RPMI8226 (cell line): ENCODE results near the gene PDE7B.
"Not testable (repeated sequence)": the region's sequence is repeated elsewhere in the genome, so short reads cannot be mapped to it uniquely, and the experiment has no call there.

Source experiments
- DNase-seq: peaks from one replicate; pipeline ENCODE4 v3.0.0-alpha.2; 2015

Gene PDE7B

DNA sequence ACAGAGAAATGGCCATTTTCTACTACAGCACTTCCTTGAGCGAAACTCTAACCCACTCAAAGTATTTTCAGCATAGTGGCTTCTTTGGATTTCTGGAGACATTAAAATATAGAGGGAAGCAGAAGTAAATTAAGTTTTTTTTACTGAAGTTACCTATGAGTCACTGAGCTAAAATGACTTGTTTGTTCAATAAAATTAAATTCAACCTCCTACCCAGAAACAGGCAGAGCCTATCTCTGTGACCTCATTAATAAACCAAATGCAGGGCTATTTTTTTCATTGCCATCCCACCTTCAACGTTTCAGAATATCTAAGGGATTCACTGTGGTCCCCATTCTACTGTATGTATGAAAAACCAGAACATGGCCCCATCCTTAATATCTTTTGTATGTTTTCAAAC, 265.6 kb downstream of the PDE7B start:
- DNase-seq, result no peak

- DNase-seq, result no peak
Observed at GRCh38 chr6:136118787-136119186, 267.3 kb downstream of the PDE7B start.

- DNase-seq, result no peak
Observed at GRCh38 chr6:136123468-136123867, 272.0 kb downstream of the PDE7B start.

GRCh38 chr6:136125585-136125984, 274.1 kb downstream of the PDE7B start:
- no peak for DNase-seq

- DNase-seq, result no peak
Observed at GRCh38 chr6:136127873-136128272, 276.4 kb downstream of the PDE7B start.

DNA sequence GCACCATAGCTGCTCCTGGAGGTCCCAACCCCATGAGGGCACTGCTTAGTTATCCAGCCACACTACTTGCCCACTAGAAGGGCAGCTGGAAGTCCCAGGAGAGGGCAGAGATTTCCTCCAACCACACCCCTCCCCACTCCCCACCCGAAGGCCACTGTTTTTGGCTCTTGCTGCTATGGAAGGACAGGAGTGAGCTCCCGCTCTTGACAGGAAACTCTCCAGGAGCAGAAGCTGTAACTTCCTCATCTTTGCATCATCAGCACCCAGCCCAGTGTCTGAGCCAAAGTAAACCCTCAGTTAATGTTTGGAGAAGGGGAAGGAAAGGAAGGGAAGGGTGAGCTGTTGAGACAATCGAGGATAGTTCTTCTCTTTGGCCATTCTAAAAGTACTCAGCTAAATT, 277.9 kb downstream of the PDE7B start:
- DNase-seq, result no peak

GRCh38 chr6:136134268-136134667, 282.8 kb downstream of the PDE7B start:
- no peak for DNase-seq

DNA sequence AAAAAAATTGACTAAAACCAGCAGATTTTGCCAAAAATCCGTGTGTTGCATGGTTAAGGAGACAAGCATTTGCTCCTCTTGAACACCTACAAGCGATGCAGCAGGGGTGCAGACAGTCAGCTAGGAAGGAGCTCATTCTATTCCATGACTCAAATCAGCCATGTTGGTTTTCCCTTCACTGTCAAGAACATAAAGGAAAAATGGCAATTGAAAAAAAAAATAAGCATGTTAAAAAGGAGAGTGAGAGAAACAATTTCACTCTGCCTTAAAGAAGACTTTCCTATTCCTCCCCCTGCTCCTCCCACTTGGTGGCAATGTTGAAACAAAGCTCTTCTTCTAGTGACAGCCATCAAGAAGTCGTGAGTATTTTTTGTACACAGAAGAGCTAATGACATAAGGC, 283.2 kb downstream of the PDE7B start:
- no peak for DNase-seq

DNA sequence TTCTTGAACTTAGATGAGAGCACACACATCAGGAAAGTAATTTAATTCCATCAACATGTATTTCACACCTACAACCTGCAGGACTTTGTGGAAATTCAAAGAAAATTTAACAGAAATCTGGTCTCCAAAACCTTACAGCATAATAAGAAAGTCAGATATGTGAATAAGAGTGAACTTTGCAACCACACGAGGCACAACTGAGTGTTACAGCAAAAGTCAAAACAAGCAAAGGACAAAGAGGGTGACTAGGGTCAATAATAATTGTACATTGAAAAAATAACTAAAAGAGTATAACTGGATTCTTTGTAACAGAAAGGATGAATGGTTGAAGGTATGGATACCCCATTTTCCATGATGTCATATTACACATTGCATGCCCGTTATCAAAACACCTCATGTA, 284.8 kb downstream of the PDE7B start:
- no peak for DNase-seq

- DNase-seq, result no peak
Observed at GRCh38 chr6:136137008-136137692, 285.6 kb downstream of the PDE7B start.

- DNase-seq, result no peak
Observed at GRCh38 chr6:136137739-136138402, 286.4 kb downstream of the PDE7B start.

GRCh38 chr6:136139111-136139510, 287.6 kb downstream of the PDE7B start:
- not testable (repeated sequence) for DNase-seq

DNA sequence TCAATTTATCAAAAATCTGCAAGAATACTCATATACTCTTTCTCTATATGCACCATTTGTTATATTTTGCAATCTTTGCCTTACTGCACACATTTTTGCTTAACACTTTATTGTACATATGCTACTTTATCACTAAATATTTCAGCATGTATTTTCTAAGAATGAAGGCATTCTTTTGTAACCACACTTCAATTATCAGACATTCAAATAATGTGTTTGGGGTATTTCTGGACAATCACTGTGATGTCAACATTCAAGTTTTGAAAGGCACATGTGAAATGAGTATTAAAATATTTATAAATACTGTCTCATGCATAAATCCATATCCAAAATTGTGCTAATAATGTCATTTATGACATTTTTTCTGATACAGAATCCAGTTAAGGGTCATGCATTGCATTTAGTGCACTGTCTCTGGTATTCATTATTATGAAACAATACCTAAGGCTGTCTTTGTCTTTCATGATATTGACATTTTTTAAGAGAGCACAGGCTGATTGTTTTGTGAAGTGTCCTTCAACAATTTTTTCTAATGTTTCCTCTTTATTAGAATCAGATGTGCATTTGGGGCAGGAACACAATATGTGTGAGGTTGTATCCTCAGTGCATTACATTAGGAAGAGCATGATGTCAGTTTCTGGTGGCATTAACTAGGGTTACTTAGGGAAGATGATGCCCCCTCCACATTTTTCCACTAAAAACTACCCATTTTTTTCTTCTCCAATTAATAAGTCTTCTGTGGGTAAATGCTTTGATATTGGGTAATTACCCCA, 292.9 kb downstream of the PDE7B start:
- DNase-seq, result no peak

DNA sequence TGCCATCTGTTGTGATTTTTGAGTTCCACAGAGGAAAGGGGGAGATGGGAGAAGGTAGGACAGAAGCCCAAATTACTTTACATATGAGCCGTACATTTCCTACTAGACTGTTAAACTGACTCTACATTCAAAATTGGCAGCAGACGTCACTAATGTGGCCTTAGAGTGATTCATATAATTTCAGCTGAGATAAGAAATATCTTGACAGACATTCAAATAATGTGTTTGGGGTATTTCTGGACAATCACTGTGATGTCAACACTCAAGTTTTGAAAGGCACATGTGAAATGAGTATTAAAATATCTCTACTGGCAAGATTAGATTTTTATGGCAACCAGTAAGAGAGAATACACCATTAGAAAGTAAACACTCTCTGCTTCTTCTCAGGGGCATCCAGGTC, 294.6 kb downstream of the PDE7B start:
- no peak for DNase-seq

DNA sequence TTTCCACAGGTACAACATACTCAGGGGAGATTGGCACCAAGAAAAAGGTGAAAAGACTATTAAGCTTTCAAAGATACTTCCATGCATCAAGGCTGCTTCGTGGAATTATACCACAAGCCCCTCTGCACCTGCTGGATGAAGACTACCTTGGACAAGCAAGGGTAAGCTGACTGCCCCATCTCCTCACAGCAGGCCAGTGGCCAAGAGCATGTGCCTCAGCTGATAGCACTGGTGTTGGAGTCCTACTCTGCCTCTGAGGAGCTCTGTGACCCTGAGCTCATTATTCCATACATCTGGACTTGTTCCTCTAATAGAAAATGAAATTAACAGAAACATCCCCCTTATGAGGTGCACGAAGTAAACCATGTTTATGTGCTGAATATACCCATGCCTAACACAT, 295.8 kb downstream of the PDE7B start:
- no peak for DNase-seq

GRCh38 chr6:136148051-136148450, 296.6 kb downstream of the PDE7B start:
- no peak for DNase-seq

DNA sequence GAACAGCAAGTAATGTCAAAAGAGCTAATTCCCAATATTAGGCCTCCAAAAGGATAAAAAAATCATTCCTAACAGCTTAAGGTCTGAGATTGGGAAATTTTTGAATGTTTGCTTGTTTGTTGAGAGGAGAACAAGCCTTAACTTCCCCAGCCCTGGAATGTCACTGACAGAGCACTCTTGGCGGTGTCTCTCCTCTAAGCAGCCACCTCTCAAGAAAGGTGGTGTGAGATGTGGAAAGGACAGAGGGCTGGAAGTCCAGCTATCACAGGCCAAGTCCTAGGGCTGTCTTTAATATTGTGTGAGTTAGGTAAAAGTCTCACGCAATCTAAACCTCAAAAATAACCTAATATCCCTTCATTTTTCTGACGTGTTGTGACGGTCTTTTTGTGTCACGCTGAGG, 297.0 kb downstream of the PDE7B start:
- no peak for DNase-seq

DNA sequence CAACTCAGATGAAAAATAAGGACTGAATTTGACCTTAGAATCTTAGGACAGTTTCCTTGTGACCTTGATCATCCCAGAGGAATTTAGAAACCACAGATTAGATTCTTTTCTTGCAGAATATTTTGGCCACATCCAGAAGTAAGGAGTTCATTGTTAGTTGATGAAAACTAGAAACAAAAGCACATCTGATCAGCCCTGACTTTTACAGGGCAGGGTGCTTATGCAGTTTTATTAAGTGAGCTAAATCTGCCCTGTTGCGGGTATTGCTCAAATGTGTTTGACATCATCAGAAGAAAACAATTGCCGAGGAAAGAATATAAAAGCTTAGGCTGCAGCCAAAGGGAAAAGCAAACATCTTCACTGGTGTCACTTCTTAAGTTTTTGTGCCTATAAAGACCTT, 297.8 kb downstream of the PDE7B start:
- no peak for DNase-seq

GRCh38 chr6:136150961-136151360, 299.5 kb downstream of the PDE7B start:
- no peak for DNase-seq

DNA sequence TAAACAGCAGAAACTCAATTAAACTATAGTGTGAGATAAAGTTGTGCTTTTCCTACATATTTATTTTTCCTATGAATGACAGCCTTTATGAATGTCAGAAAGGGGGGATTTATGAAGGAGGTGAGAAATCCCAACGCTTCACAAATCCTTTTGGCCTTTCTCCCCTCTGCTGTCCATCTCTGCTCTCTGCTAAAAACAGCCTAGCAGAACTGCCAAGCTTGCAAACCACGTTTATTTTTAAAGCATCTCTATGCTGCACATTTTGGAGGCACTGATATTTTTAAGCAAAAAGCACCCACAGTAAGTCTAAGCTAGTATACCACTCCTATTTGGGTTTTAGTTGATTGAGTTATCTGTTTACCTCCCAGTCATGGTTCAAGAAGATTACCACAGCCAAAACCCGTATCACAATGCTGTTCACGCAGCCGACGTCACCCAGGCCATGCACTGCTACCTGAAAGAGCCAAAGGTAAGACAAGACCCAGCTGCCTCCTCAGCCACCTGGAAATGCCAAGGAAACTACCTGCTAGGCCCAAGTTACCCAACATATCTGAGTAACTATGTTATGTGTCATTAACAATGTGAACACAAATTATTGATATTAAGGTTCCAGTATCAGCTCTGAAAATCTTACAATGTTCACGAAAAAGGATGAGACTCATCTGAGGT, 302.3 kb downstream of the PDE7B start:
- no peak for DNase-seq

- DNase-seq, result no peak
Observed at GRCh38 chr6:136155191-136155590, 303.7 kb downstream of the PDE7B start.

GRCh38 chr6:136157743-136158142, 306.2 kb downstream of the PDE7B start:
- no peak for DNase-seq

- no peak for DNase-seq
Observed at GRCh38 chr6:136158387-136158821, 306.9 kb downstream of the PDE7B start.
